Hepatocyte (in vitro differentiated cells): ENCODE data around the gene ZNF746. TPM values are rescaled to one million over a fixed set of nuclear protein-coding genes. Genes with fewer than 3 reads are reported as not detected.

ENCODE experiments used
- DNase-seq: peaks from one replicate; pipeline ENCODE4 v3.0.0-alpha.2; 2016; ENCODE audit warnings: low spot score
- H2AFZ ChIP-seq: fragments of 200-600 bp; sonication (generic); 2 replicates; pipeline ENCODE4 v1.6.0; 2016; ENCODE audit warnings: antibody characterized with exemption, mild to moderate bottlenecking
- H3K27ac ChIP-seq: fragments of 200-600 bp; sonication (generic); 2 replicates; pipeline ENCODE4 v1.5.1; 2016; ENCODE audit warnings: mild to moderate bottlenecking
- H3K27me3 ChIP-seq: fragments of 200-600 bp; sonication (generic); 2 replicates; pipeline ENCODE4 v1.6.1; 2016
- H3K36me3 ChIP-seq: fragments of 200-600 bp; sonication (generic); replicated peaks from 2 replicates; pipeline ENCODE4 v1.5.1; 2016; ENCODE audit warnings: low read depth; ENCODE audit not compliant: insufficient read depth
- H3K4me1 ChIP-seq: fragments of 200-600 bp; sonication (generic); 2 replicates; pipeline ENCODE4 v1.5.1; 2016; ENCODE audit warnings: mild to moderate bottlenecking, moderate library complexity; ENCODE audit not compliant: insufficient read depth
- H3K4me2 ChIP-seq: fragments of 200-600 bp; sonication (generic); 2 replicates; pipeline ENCODE4 v1.6.0; 2016
- H3K4me3 ChIP-seq: fragments of 200-600 bp; sonication (generic); 2 replicates; pipeline ENCODE4 v1.5.1; 2016; ENCODE audit warnings: mild to moderate bottlenecking
- H3K79me2 ChIP-seq: fragments of 200-600 bp; sonication (generic); 2 replicates; pipeline ENCODE4 v1.6.0; 2017; ENCODE audit warnings: mild to moderate bottlenecking
- H3K9me2 ChIP-seq: fragments of 200-600 bp; sonication (generic); replicated peaks from 2 replicates; pipeline ENCODE4 v1.6.0; 2017; ENCODE audit warnings: mild to moderate bottlenecking; ENCODE audit not compliant: insufficient read depth
- H3K9me3 ChIP-seq: fragments of 200-600 bp; sonication (generic); 2 replicates; pipeline ENCODE4 v1.5.1; 2016; ENCODE audit warnings: low read depth, mild to moderate bottlenecking
- H4K20me1 ChIP-seq: fragments of 200-600 bp; sonication (generic); 2 replicates; pipeline ENCODE4 v1.6.0; 2016; ENCODE audit warnings: mild to moderate bottlenecking; ENCODE audit not compliant: insufficient read depth, poor library complexity, severe bottlenecking
- EZH2 ChIP-seq: fragments of 200-600 bp; sonication (generic); IDR thresholded peaks from 2 replicates; pipeline ENCODE4 v1.6.1; 2016; ENCODE audit warnings: antibody characterized with exemption, mild to moderate bottlenecking, borderline replicate concordance
- EZH2phosphoT487 ChIP-seq: fragments of 200-600 bp; sonication (generic); IDR thresholded peaks from one replicate; pipeline ENCODE4 v1.6.1; 2018; ENCODE audit warnings: antibody characterized with exemption, mild to moderate bottlenecking, low read depth, moderate library complexity; ENCODE audit not compliant: unreplicated experiment, severe bottlenecking
- WGBS: methylation state at CpG from one replicate; pipeline ENCODE4 v1.1.6; 2016; ENCODE audit warnings: low lambda C conversion rate; ENCODE audit errors: missing lambda C conversion rate; 5-methylcytosine and 5-hydroxymethylcytosine counted together
- polyA plus RNA-seq: library from polyadenylated mRNA; unstranded; fragments of >200 nt; fragmentation: Nextera tagmentation; extraction: Ambion mirVana; gene quantifications from 2 replicates; pipeline ENCODE4 v1.2.1, GENCODE V29; 2016
- total RNA-seq: library from RNA; depleted of rRNA; stranded (reverse); fragments of >200 nt; gene quantifications from 2 replicates; pipeline ENCODE4 v1.2.3, GENCODE V29; 2014
- TF ChIP-seq, protein P1 (sequence below): fragments of 200-600 bp; sonication (generic); IDR thresholded peaks from 2 replicates; pipeline ENCODE4 v1.5.1; 2016; ENCODE audit warnings: antibody characterized with exemption, mild to moderate bottlenecking; ENCODE audit not compliant: poor library complexity

Gene ZNF746
- total and polyA plus RNA-seq, 2 experiments from 2014 or later, result 12.2 to 15.6 TPM

DNA sequence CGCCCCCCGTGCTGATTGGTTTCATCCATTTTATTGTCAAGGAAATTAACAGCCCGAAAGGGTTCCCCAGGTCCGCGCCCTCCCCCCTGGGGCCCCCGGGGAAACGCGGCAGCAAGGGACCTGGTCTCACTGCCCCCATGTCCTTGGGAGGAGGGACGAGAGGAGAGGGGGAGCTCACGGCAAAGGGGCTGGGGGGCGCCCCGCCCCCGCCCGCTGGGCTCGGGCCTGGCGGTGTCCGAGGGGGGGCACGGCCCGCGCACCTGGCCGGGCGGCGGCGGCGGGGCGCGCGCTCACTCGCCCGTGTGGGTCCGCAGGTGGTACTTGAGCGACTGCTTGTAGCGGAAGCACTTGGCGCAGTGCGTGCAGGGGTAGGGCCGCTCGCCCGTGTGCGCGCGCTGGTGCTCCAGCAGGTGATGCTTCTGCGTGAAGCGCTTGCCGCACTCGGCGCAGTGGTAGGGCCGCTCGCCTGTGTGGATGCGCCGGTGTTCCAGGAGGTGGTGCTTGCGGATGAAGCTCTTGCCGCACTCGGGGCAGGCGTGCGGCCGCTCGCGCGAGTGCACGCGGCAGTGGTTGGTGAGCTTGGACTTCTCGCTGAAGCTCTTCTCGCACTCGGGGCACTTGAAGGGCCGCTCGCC is 66.0 kb downstream of the ZNF746 start:
- no peak for TF ChIP-seq EZH2
- TF ChIP-seq EZH2phosphoT487, result no peak
- TF ChIP-seq, protein P1, sequence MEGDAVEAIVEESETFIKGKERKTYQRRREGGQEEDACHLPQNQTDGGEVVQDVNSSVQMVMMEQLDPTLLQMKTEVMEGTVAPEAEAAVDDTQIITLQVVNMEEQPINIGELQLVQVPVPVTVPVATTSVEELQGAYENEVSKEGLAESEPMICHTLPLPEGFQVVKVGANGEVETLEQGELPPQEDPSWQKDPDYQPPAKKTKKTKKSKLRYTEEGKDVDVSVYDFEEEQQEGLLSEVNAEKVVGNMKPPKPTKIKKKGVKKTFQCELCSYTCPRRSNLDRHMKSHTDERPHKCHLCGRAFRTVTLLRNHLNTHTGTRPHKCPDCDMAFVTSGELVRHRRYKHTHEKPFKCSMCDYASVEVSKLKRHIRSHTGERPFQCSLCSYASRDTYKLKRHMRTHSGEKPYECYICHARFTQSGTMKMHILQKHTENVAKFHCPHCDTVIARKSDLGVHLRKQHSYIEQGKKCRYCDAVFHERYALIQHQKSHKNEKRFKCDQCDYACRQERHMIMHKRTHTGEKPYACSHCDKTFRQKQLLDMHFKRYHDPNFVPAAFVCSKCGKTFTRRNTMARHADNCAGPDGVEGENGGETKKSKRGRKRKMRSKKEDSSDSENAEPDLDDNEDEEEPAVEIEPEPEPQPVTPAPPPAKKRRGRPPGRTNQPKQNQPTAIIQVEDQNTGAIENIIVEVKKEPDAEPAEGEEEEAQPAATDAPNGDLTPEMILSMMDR, result no peak
- 97% methylated on average over 41 of the region's 66 CpGs for WGBS
- Histone ChIP-seq H3K27ac (no peak overlapping the region), H4K20me1 (no peaks in the 10 kb centered on the region), H3K9me2 (no peaks in the 10 kb centered on the region), H3K79me2 (no peaks in the 10 kb centered on the region), H3K4me1 (no peaks in the 10 kb centered on the region), H3K9me3 (no peaks in the 10 kb centered on the region), H3K4me2 (no peak overlapping the region), H2AFZ (no peak overlapping the region), H3K27me3 (no peaks in the 10 kb centered on the region), H3K36me3 (no peaks in the 10 kb centered on the region), H3K4me3 (no peak overlapping the region)
- no peak for DNase-seq

DNA sequence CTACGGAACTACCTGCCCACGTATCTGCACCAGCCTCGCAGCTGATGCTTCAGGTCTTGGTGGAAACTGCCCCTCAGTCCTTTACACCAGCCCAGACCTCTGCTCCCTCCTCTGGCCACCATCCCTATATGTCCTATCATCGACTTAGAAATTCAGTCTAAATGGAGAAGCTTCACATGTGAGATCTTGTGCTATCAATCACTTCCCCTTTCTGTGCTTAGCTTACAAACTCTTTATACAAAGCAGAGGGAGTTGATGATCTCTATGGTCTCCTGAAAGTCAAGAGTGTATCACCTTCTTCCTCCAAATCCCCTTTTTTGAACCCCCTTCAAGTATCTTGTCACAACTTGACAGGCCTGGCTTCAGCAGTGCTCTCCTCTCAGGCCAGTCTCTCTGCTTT is 67.4 kb downstream of the ZNF746 start:
- no peak overlapping the region for H3K4me2 ChIP-seq
- H3K27ac ChIP-seq, result no peak overlapping the region
- no peaks in the 10 kb centered on the region for H3K9me3 ChIP-seq
- 96% methylated on average over 4 of the region's 4 CpGs for WGBS
- H3K4me1 ChIP-seq, result no peaks in the 10 kb centered on the region
- no peaks in the 10 kb centered on the region for H3K27me3 ChIP-seq
- TF ChIP-seq EZH2, result no peak
- no peak for TF ChIP-seq EZH2phosphoT487
- TF ChIP-seq, protein P1, result no peak
- no peaks in the 10 kb centered on the region for H3K79me2 ChIP-seq
- H4K20me1 ChIP-seq, result no peaks in the 10 kb centered on the region
- H2AFZ ChIP-seq, result no peak overlapping the region
- no peak overlapping the region for H3K4me3 ChIP-seq
- H3K9me2 ChIP-seq, result no peaks in the 10 kb centered on the region
- DNase-seq, result no peak
- H3K36me3 ChIP-seq, result no peaks in the 10 kb centered on the region

DNA sequence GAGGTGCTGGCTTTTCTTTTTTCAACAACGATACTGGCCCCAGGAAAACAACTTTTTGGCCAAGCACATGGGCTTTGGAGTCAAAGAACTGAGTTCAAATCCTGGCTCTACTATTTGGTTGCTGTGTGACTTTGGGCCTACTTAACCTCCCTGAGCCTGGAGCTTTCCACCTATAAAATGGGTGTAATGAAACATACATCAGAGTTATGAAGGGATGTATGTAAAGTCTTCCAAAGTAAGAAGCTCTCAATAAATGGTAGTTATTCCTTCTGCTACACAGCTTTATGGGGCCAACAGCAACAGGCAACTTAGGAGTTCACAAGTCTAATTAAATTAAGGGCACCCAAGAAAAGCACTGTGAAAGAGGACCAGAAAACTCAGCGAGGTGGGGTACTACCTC is 69.7 kb downstream of the ZNF746 start:
- H3K36me3 ChIP-seq, result no peaks in the 10 kb centered on the region
- H4K20me1 ChIP-seq, result no peaks in the 10 kb centered on the region
- TF ChIP-seq EZH2phosphoT487 (no peak), EZH2 (no peak)
- TF ChIP-seq, protein P1, result no peak
- no peaks in the 10 kb centered on the region for H3K4me1 ChIP-seq
- H2AFZ ChIP-seq, result no peak overlapping the region
- no peak for DNase-seq
- H3K9me3 ChIP-seq, result no peaks in the 10 kb centered on the region
- no peak overlapping the region for H3K4me3 ChIP-seq
- H3K4me2 ChIP-seq, result no peak overlapping the region
- H3K9me2 ChIP-seq, result no peaks in the 10 kb centered on the region
- 98% methylated on average over 2 of the region's 2 CpGs for WGBS
- no peaks in the 10 kb centered on the region for H3K79me2 ChIP-seq
- H3K27me3 ChIP-seq, result no peaks in the 10 kb centered on the region
- H3K27ac ChIP-seq, result no peak overlapping the region
